Thymus (tissue), 11 donors: ENCODE measurements around the gene PAF1. TPM values are rescaled to one million over a fixed set of nuclear protein-coding genes. Genes with fewer than 3 reads are reported as not detected.

ENCODE experiments used
- DNase-seq, 9 donors: peaks; one replicate each; pipeline ENCODE4 v3.0.0-alpha.2; 2013; ENCODE audit warnings: low spot score in 9 of 9, low read depth in 6 of 9, missing footprints in 1 of 9
- H3K27ac ChIP-seq, 2 donors: one replicate each; pipeline ENCODE4 v1.5.1; 2013; ENCODE audit warnings: control low read depth in 1 of 2, low read depth in 1 of 2, low read length in 1 of 2, mild to moderate bottlenecking in 1 of 2, moderate library complexity in 1 of 2
- H3K27me3 ChIP-seq, 2 donors: one replicate each; pipeline ENCODE4 v1.5.1; 2013; ENCODE audit warnings: low read length in 1 of 2; ENCODE audit not compliant: control insufficient read depth in 2 of 2, insufficient read depth in 1 of 2
- H3K36me3 ChIP-seq, 2 donors: one replicate each; pipeline ENCODE4 v1.5.1; 2013; ENCODE audit warnings: low read length in 1 of 2, mild to moderate bottlenecking in 1 of 2, moderate library complexity in 1 of 2; ENCODE audit not compliant: control insufficient read depth in 2 of 2, insufficient read depth in 2 of 2
- H3K4me1 ChIP-seq, 2 donors: one replicate each; pipeline ENCODE4 v1.5.1; 2013; ENCODE audit warnings: low read length in 2 of 2; ENCODE audit not compliant: control insufficient read depth in 2 of 2, insufficient read depth in 2 of 2
- H3K4me3 ChIP-seq, 2 donors: one replicate each; pipeline ENCODE4 v1.5.1; 2013; ENCODE audit warnings: low read length in 2 of 2, control low read depth in 1 of 2, mild to moderate bottlenecking in 1 of 2
- H3K9me3 ChIP-seq, 2 donors: one replicate each; pipeline ENCODE4 v1.5.1; 2013; ENCODE audit warnings: low read length in 1 of 2, mild to moderate bottlenecking in 1 of 2; ENCODE audit not compliant: control insufficient read depth in 2 of 2, insufficient read depth in 1 of 2
- WGBS: extraction: QIAGEN DNeasy Blood & Tissue Kit; methylation state at CpG from one replicate; pipeline ENCODE4 v1.1.7; 2013; 5-methylcytosine and 5-hydroxymethylcytosine counted together
- polyA plus RNA-seq: library from polyadenylated mRNA; stranded (reverse); fragments of 200-250 nt; gene quantifications from one replicate; pipeline ENCODE4 v1.2.3, GENCODE V29; 2013
- total RNA-seq: library from RNA; stranded (reverse); fragments of 120-200 nt; gene quantifications from one replicate; pipeline ENCODE4 v1.2.4, GENCODE V29; 2013
- donor health status: healthy.

PAF1 gene
- total and polyA plus RNA-seq, 2 donors = 33.4 to 40.1 TPM

GRCh38 chr19:39422020-39422419 is 31.1 kb upstream of the PAF1 start:
- Histone ChIP-seq H3K27ac (no peak overlapping the region), H3K4me1 (no peaks in the 10 kb centered on the region), H3K4me3 (no peak overlapping the region), H3K9me3 (no peaks in the 10 kb centered on the region), H3K27me3 (no peaks in the 10 kb centered on the region), H3K36me3 (peaks cover 58 to 80% of the 10 kb centered on the region in 2 donors)
- DNase-seq = no peak
- 98% methylated on average over 5 of the region's 5 CpGs for WGBS

- H3K36me3 ChIP-seq = peaks cover 67 to 91% of the 10 kb centered on the region in 2 donors
These were observed 29.9 kb upstream of the PAF1 start for GRCh38 chr19:39420769-39421168.

GRCh38 chr19:39419003-39419402 is 28.1 kb upstream of the PAF1 start:
- Histone ChIP-seq H3K4me3 (no peak overlapping the region), H3K36me3 (peaks cover 57 to 83% of the 10 kb centered on the region in 2 donors), H3K4me1 (peaks cover 3 to 11% of the 10 kb centered on the region in 2 donors), H3K27ac (no peak overlapping the region), H3K27me3 (no peaks in the 10 kb centered on the region), H3K9me3 (no peaks in the 10 kb centered on the region)
- no peak for DNase-seq
- 82% methylated on average over 9 of the region's 9 CpGs for WGBS

More at GRCh38 chr19:39420769-39421168, 29.9 kb upstream of the PAF1 start:
- H3K4me3 ChIP-seq = no peak overlapping the region
- no peaks in the 10 kb centered on the region for H3K9me3 ChIP-seq
- no peaks in the 10 kb centered on the region for H3K4me1 ChIP-seq
- 98% methylated on average over 15 of the region's 15 CpGs for WGBS
- DNase-seq = no peak
- H3K27ac ChIP-seq = no peak overlapping the region
- H3K27me3 ChIP-seq = no peaks in the 10 kb centered on the region

GRCh38 chr19:39417463-39418181 is 26.7 kb upstream of the PAF1 start:
- peaks cover 4 to 17% of the 10 kb centered on the region in 2 donors for H3K4me1 ChIP-seq
- H3K36me3 ChIP-seq = peaks cover 45 to 70% of the 10 kb centered on the region in 2 donors
- H3K27me3 ChIP-seq = no peaks in the 10 kb centered on the region
- no peak for DNase-seq
- H3K4me3 ChIP-seq = no peak overlapping the region
- WGBS = 86% methylated on average over 30 of the region's 30 CpGs
- no peaks in the 10 kb centered on the region for H3K9me3 ChIP-seq
- H3K27ac ChIP-seq = peak overlapping the region in 1 of 2 donors; percentile 27

- no peak for DNase-seq
- Histone ChIP-seq H3K36me3 (peaks cover 38 to 59% of the 10 kb centered on the region in 2 donors), H3K4me1 (peaks cover 4 to 18% of the 10 kb centered on the region in 2 donors), H3K27ac (no peak overlapping the region), H3K27me3 (no peaks in the 10 kb centered on the region), H3K9me3 (no peaks in the 10 kb centered on the region), H3K4me3 (no peak overlapping the region)
- WGBS = 94% methylated on average over 27 of the region's 27 CpGs
These were observed 25.5 kb upstream of the PAF1 start for GRCh38 chr19:39416152-39417120.

- DNase-seq = no peak
- Histone ChIP-seq H3K27me3 (no peaks in the 10 kb centered on the region), H3K27ac (no peak overlapping the region), H3K36me3 (peaks cover 29 to 49% of the 10 kb centered on the region in 2 donors), H3K9me3 (no peaks in the 10 kb centered on the region), H3K4me3 (no peak overlapping the region), H3K4me1 (peaks cover 13 to 29% of the 10 kb centered on the region in 2 donors)
- WGBS = 97% methylated on average over 35 of the region's 35 CpGs
These were observed 24.5 kb upstream of the PAF1 start for GRCh38 chr19:39415111-39416046.

GRCh38 chr19:39413911-39414608 is 23.2 kb upstream of the PAF1 start:
- 81% methylated on average over 18 of the region's 18 CpGs for WGBS
- DNase-seq = no peak

GRCh38 chr19:39413272-39413910 is 22.5 kb upstream of the PAF1 start:
- peak in 1 of 9 donors; percentile 72 for DNase-seq
- Histone ChIP-seq H3K36me3 (peaks cover 26 to 40% of the 10 kb centered on the region in 2 donors), H3K4me3 (peak overlapping the region; percentile 73 to 99), H3K27me3 (no peaks in the 10 kb centered on the region), H3K4me1 (peaks cover 18 to 47% of the 10 kb centered on the region in 2 donors), H3K27ac (peak overlapping the region; percentile 89 to 97), H3K9me3 (no peaks in the 10 kb centered on the region)
- WGBS = 3% methylated on average over 54 of the region's 54 CpGs

More at GRCh38 chr19:39413911-39414608, 23.2 kb upstream of the PAF1 start:
- Histone ChIP-seq H3K4me1 (peaks cover 13 to 40% of the 10 kb centered on the region in 2 donors), H3K27me3 (no peaks in the 10 kb centered on the region), H3K9me3 (no peaks in the 10 kb centered on the region), H3K4me3 (peak overlapping the region; percentile 73 to 99), H3K36me3 (peaks cover 27 to 41% of the 10 kb centered on the region in 2 donors), H3K27ac (peak overlapping the region; percentile 62 to 97)
